HEK293 (cell line): ENCODE results near the gene ADAM8.
A peak's percentile ranks its signal among the peaks of the same experiment; 100 is the strongest.

ENCODE experiments used
- CTCF ChIA-PET: fragments of 350-600 bp; formaldehyde crosslinking; extraction: SDS; loops from one replicate; lab custom pipeline; 2021; ENCODE audit warnings: antibody characterized with exemption; lab: Yijun Ruan, JAX
- POLR2A ChIA-PET: fragments of 300-600 bp; formaldehyde crosslinking; extraction: SDS; loops from one replicate; lab custom pipeline; 2020; ENCODE audit warnings: antibody characterized with exemption, inconsistent platforms; lab: Yijun Ruan, JAX
- H3K27ac ChIP-seq: fragments of 200-500 bp; sonication (Bioruptor generic); 2 replicates; pipeline ENCODE4 v1.5.1; 2014; ENCODE audit warnings: low read depth, low read length, control low read depth, inconsistent platforms; ENCODE audit errors: extremely low read depth
- H3K36me3 ChIP-seq, 2 experiments: fragments of 200-500 bp in 1 of 2; sonication (Bioruptor generic) in 1 of 2; 1 replicate in 1 of 2; 2 replicates in 1 of 2; pipeline ENCODE4 v1.5.1; 2014 to 2017; ENCODE audit warnings: inconsistent platforms in 2 of 2, low read length in 2 of 2; ENCODE audit not compliant: control insufficient read depth in 2 of 2, insufficient read depth in 1 of 2
- H3K4me1 ChIP-seq: fragments of 200-500 bp; sonication (Bioruptor generic); 2 replicates; pipeline ENCODE4 v1.5.1; 2014; ENCODE audit warnings: mild to moderate bottlenecking, low read length, inconsistent platforms; ENCODE audit not compliant: control insufficient read depth, insufficient read depth
- H3K4me3 ChIP-seq: 2 replicates; pipeline ENCODE4 v1.5.1; 2011; ENCODE audit warnings: low read depth, mild to moderate bottlenecking, control low read depth, low read length, moderate library complexity
- H3K9me3 ChIP-seq: fragments of 200-500 bp; sonication (Bioruptor generic); 2 replicates; pipeline ENCODE4 v1.5.1; 2014; ENCODE audit warnings: low read depth, low read length, inconsistent platforms; ENCODE audit not compliant: control insufficient read depth, insufficient read depth
- CTCF ChIP-seq: fragments of 450-650 bp; formaldehyde crosslinking; IDR thresholded peaks from 2 replicates; pipeline ENCODE4 v1.5.1; 2016; ENCODE audit warnings: missing biosample characterization, missing genetic modification characterization
- EGR2 ChIP-seq: fragments of 450-650 bp; formaldehyde crosslinking; IDR thresholded peaks from 2 replicates; pipeline ENCODE4 v1.5.1; 2016; ENCODE audit warnings: low read depth, missing biosample characterization, missing genetic modification characterization
- GLIS2 ChIP-seq: fragments of 450-650 bp; formaldehyde crosslinking; IDR thresholded peaks from 2 replicates; pipeline ENCODE4 v1.5.1; 2016; ENCODE audit warnings: missing biosample characterization, missing genetic modification characterization
- PRDM10 ChIP-seq: fragments of 450-650 bp; formaldehyde crosslinking; IDR thresholded peaks from 2 replicates; pipeline ENCODE4 v1.5.1; 2016; ENCODE audit warnings: missing biosample characterization, missing genetic modification characterization
- SP2 ChIP-seq: fragments of 450-650 bp; formaldehyde crosslinking; IDR thresholded peaks from 2 replicates; pipeline ENCODE4 v1.5.1; 2016; ENCODE audit warnings: missing biosample characterization, missing genetic modification characterization
- TSHZ1 ChIP-seq: fragments of 450-650 bp; formaldehyde crosslinking; IDR thresholded peaks from 2 replicates; pipeline ENCODE4 v1.5.1; 2016; ENCODE audit warnings: missing biosample characterization, missing genetic modification characterization, borderline replicate concordance
- WT1 ChIP-seq: fragments of 450-650 bp; formaldehyde crosslinking; IDR thresholded peaks from 2 replicates; pipeline ENCODE4 v1.5.1; 2016; ENCODE audit warnings: missing biosample characterization, missing genetic modification characterization
- ZBTB20 ChIP-seq: fragments of 450-650 bp; formaldehyde crosslinking; IDR thresholded peaks from 2 replicates; pipeline ENCODE4 v1.5.1; 2016; ENCODE audit warnings: missing biosample characterization, missing genetic modification characterization
- ZBTB21 ChIP-seq: fragments of 450-650 bp; formaldehyde crosslinking; IDR thresholded peaks from 2 replicates; pipeline ENCODE4 v1.5.1; 2017; ENCODE audit warnings: missing biosample characterization, missing genetic modification characterization
- ZBTB26 ChIP-seq: fragments of 450-650 bp; formaldehyde crosslinking; optimal IDR thresholded peaks from 2 replicates; pipeline ENCODE3; 2016; ENCODE audit warnings: missing biosample characterization, mild to moderate bottlenecking, missing genetic modification characterization
- ZBTB48 ChIP-seq: fragments of 450-650 bp; formaldehyde crosslinking; IDR thresholded peaks from 2 replicates; pipeline ENCODE4 v1.5.1; 2016; ENCODE audit warnings: missing biosample characterization, missing genetic modification characterization
- ZFHX2 ChIP-seq: fragments of 450-650 bp; formaldehyde crosslinking; conservative IDR thresholded peaks from 2 replicates; pipeline ENCODE4 v1.5.1; 2016; ENCODE audit warnings: missing biosample characterization, missing genetic modification characterization
- ZIC2 ChIP-seq: fragments of 450-650 bp; formaldehyde crosslinking; IDR thresholded peaks from 2 replicates; pipeline ENCODE4 v1.5.1; 2016; ENCODE audit warnings: missing biosample characterization, missing genetic modification characterization
- ZNF155 ChIP-seq: fragments of 450-650 bp; formaldehyde crosslinking; IDR thresholded peaks from 2 replicates; pipeline ENCODE4 v1.5.1; 2016; ENCODE audit warnings: missing biosample characterization, missing genetic modification characterization
- ZNF184 ChIP-seq: fragments of 450-650 bp; IDR thresholded peaks from 2 replicates; pipeline ENCODE4 v1.5.1; 2018; ENCODE audit warnings: missing biosample characterization, mild to moderate bottlenecking, missing genetic modification characterization
- ZNF211 ChIP-seq: fragments of 450-650 bp; formaldehyde crosslinking; IDR thresholded peaks from 2 replicates; pipeline ENCODE4 v1.5.1; 2016; ENCODE audit warnings: low read depth, missing biosample characterization, missing genetic modification characterization
- ZNF24 ChIP-seq: fragments of 450-650 bp; formaldehyde crosslinking; IDR thresholded peaks from 2 replicates; pipeline ENCODE4 v1.5.1; 2016; ENCODE audit warnings: missing biosample characterization, missing genetic modification characterization
- ZNF335 ChIP-seq: fragments of 450-650 bp; formaldehyde crosslinking; conservative IDR thresholded peaks from 2 replicates; pipeline ENCODE4 v1.5.1; 2016; ENCODE audit warnings: missing biosample characterization, missing genetic modification characterization
- ZNF560 ChIP-seq: fragments of 450-650 bp; formaldehyde crosslinking; IDR thresholded peaks from 2 replicates; pipeline ENCODE4 v1.5.1; 2017; ENCODE audit warnings: missing biosample characterization, missing genetic modification characterization, borderline replicate concordance
- ZNF580 ChIP-seq: fragments of 450-650 bp; formaldehyde crosslinking; IDR thresholded peaks from 2 replicates; pipeline ENCODE4 v1.5.1; 2016; ENCODE audit warnings: missing biosample characterization, missing genetic modification characterization
- ZNF600 ChIP-seq: fragments of 450-650 bp; formaldehyde crosslinking; IDR thresholded peaks from 2 replicates; pipeline ENCODE4 v1.5.1; 2016; ENCODE audit warnings: missing biosample characterization, missing genetic modification characterization
- ZNF777 ChIP-seq: fragments of 450-650 bp; formaldehyde crosslinking; IDR thresholded peaks from 2 replicates; pipeline ENCODE4 v1.5.1; 2017; ENCODE audit warnings: missing biosample characterization, missing genetic modification characterization, borderline replicate concordance
- ZNF837 ChIP-seq: fragments of 450-650 bp; formaldehyde crosslinking; IDR thresholded peaks from 2 replicates; pipeline ENCODE4 v1.5.1; 2016; ENCODE audit warnings: missing biosample characterization, missing genetic modification characterization

ADAM8 gene

GRCh38 chr10:133258066-133258817 is 18.4 kb downstream of the ADAM8 start:
- Histone ChIP-seq H3K4me1 (peaks cover 3% of the 10 kb centered on the region), H3K4me3 (no peak overlapping the region), H3K36me3 (no peaks in the 10 kb centered on the region), H3K9me3 (no peaks in the 10 kb centered on the region), H3K27ac (no peak overlapping the region)
- POLR2A ChIA-PET, result no interaction called here
- TF ChIP-seq SP2 (tag by site-specific recombination) (no peak), ZNF777 (tag by site-specific recombination) (no peak), ZNF580 (tag by site-specific recombination) (no peak), ZNF837 (no peak), ZIC2 (tag by site-specific recombination) (peak; percentile 28), CTCF (tag by site-specific recombination) (no peak), GLIS2 (0 out of 2 replicates have a peak, but pooled peaks have one; percentile 26), ZNF600 (tag by site-specific recombination) (peak; percentile 67; the same call in 1 of the 2 replicates), ZNF335 (tag by site-specific recombination) (peak; percentile 54)
- CTCF ChIA-PET, result interaction anchor here (0.6 to 1.3 kb wide), 6 partner anchors 12 to 917 kb away, joined by 3 to 4 read pairs (median 4); no protein-coding TSS in a partner anchor

- H3K4me3 ChIP-seq, result no peak overlapping the region
- no peak overlapping the region for H3K27ac ChIP-seq
- no peaks in the 10 kb centered on the region for H3K9me3 ChIP-seq
- CTCF ChIA-PET, result interaction anchor here (0.6 to 1.3 kb wide), 5 partner anchors 9 to 114 kb away, joined by 3 to 4 read pairs (median 4); no protein-coding TSS in a partner anchor
- H3K36me3 ChIP-seq, result no peaks in the 10 kb centered on the region
- POLR2A ChIA-PET, result no interaction called here
- peaks cover 3% of the 10 kb centered on the region for H3K4me1 ChIP-seq
- TF ChIP-seq ZNF24 (tag by site-specific recombination), result no peak
- TF ChIP-seq GLIS2, result no peak; the same call in 1 of the 2 replicates
- peak; percentile 32 for TF ChIP-seq ZBTB26 (tag by site-specific recombination)
- TF ChIP-seq WT1 (tag by site-specific recombination), result peak; percentile 80
- 0 out of 2 replicates have a peak, but pooled peaks have one; percentile 14 for TF ChIP-seq ZBTB48 (tag by site-specific recombination)
- TF ChIP-seq ZNF211 (tag by site-specific recombination), result no peak
- 0 out of 2 replicates have a peak, but pooled peaks have one; percentile 36 for TF ChIP-seq ZFHX2
- no peak for TF ChIP-seq ZNF184 (tag by site-specific recombination)
- peak; percentile 60 for TF ChIP-seq EGR2 (tag by site-specific recombination)
- peak; percentile 81 for TF ChIP-seq PRDM10 (tag by site-specific recombination)
- no peak for TF ChIP-seq ZNF560
- no peak for TF ChIP-seq TSHZ1
- peak; percentile 37 for TF ChIP-seq ZBTB20 (tag by site-specific recombination)
- no peak for TF ChIP-seq ZBTB21 (tag by site-specific recombination)
- no peak for TF ChIP-seq ZNF155
Observed at GRCh38 chr10:133257489-133258065, 19.1 kb downstream of the ADAM8 start.
